Measurements from ENCODE around the gene SIAH3. TPM values are rescaled to one million over a fixed set of nuclear protein-coding genes. Genes with fewer than 3 reads are reported as not detected.

The SIAH3 gene
- total and polyA plus RNA-seq, 5 donors from 2014 or later, result 0.03 TPM; not detected in 4

DNA sequence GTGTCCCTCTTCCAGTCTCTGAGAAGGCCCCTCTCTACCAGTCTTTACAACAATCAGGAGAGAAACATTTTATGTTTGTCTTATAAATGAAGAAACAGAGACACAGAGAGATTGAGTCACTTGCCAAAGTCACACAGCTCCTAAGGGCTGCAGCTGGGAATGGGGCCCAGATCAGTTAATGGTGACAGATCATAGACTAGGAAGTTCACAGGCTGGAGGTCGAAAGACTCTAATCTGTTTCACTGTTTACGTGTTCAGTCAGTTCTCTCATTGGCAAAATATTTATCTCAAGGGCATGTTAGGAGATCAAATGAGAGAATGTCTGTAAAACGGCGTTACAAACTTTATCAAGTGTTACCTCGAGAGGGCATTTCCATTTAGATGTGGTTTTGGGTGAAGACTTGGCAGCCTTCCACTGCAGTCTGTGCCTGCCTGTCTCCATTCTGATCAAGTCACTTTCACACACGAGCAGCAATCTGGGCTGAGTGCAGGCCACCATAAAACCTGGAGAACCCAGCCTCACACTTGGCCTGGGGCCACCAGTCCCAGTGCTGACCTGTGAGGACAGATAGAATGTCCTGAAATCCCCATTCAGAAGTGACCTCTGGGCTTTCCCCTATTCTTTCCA, 65.1 kb downstream of the SIAH3 start:
- Mint-ChIP-seq H3K27me3 (peaks cover 7% of the 10 kb centered on the region), H3K4me1 (peaks cover 0 to 5% (median 1%) of the 10 kb centered on the region in 4 donors), H3K4me3 (no peak overlapping the region), H3K36me3 (no peaks in the 10 kb centered on the region), H3K9me3 (no peaks in the 10 kb centered on the region), H3K27ac (no peak overlapping the region)
- no peaks in the 10 kb centered on the region for H3K36me3 ChIP-seq (ENCODE audit: control insufficient read depth, insufficient read depth, low read length)
- no peaks in the 10 kb centered on the region for H3K9me3 ChIP-seq (ENCODE audit: control insufficient read depth in 2 of 2, low read length in 2 of 2)
- no peak overlapping the region for H3K4me3 ChIP-seq (ENCODE audit: low read depth, low read length)
- H3K27me3 ChIP-seq (ENCODE audit: control insufficient read depth, insufficient read depth, low read length), result peaks cover 8% of the 10 kb centered on the region
- no peak for ATAC-seq (ENCODE audit: low read depth in 2 of 2)
- H3K27ac ChIP-seq (ENCODE audit: insufficient read depth, low read length, poor library complexity, severe bottlenecking), result no peak overlapping the region
- H3K4me1 ChIP-seq (ENCODE audit: control insufficient read depth, insufficient read depth, low read length, poor library complexity, severe bottlenecking), result no peaks in the 10 kb centered on the region
- no peak for DNase-seq

DNA sequence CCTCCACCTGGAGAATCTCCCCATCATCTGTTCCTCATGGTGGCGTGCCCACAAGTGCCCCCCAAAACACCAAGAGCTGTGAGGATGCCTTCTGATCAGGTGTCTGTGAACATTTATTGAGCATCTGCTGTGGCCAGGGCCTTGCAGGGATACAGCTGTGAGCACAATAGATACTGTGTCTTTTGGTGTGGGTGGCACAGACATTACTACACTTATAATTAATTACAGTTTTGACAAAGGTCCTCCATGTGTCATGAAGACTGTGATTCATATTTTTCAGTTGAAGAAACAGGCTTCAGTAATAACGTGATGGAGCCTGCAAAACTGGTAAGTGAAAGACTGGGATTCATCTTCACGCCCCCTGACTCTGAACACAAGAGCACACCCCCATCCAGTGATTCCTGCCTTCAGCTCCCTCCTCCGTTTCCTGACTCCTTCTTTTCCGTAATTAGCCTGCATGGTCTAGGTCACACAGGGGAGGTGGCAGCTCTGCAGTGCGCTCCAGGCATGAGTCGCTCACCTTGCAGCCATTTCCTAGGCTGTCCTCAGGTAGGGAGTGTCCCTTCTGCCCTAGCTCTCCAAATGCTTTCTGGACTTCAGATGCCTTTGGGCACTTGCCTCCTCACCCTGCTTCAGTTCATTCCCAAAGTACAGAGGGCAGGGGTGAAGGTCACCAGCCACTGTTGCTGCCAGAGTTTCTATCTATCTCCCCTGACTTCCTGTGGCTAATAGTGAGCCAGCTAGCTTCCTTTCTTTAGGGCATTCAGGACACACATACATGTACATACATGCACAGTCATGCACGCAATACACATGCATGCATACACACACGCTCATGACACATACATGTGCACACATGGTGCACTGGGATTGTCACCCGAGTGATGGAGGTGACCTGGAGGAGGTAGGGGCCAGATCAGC, 66.5 kb downstream of the SIAH3 start:
- Mint-ChIP-seq H3K27ac (no peak overlapping the region), H3K9me3 (no peaks in the 10 kb centered on the region), H3K4me1 (peaks cover 0 to 5% (median 1%) of the 10 kb centered on the region in 4 donors), H3K36me3 (no peaks in the 10 kb centered on the region), H3K4me3 (no peak overlapping the region), H3K27me3 (peaks cover 4% of the 10 kb centered on the region)
- no peaks in the 10 kb centered on the region for H3K36me3 ChIP-seq (ENCODE audit: control insufficient read depth, insufficient read depth, low read length)
- DNase-seq, result no peak
- no peak overlapping the region for H3K27ac ChIP-seq (ENCODE audit: insufficient read depth, low read length, poor library complexity, severe bottlenecking)
- peaks cover 4% of the 10 kb centered on the region for H3K27me3 ChIP-seq (ENCODE audit: control insufficient read depth, insufficient read depth, low read length)
- H3K4me1 ChIP-seq (ENCODE audit: control insufficient read depth, insufficient read depth, low read length, poor library complexity, severe bottlenecking), result no peaks in the 10 kb centered on the region
- no peaks in the 10 kb centered on the region for H3K9me3 ChIP-seq (ENCODE audit: control insufficient read depth in 2 of 2, low read length in 2 of 2)
- no peak overlapping the region for H3K4me3 ChIP-seq (ENCODE audit: low read depth, low read length)
- no peak for ATAC-seq (ENCODE audit: low read depth in 2 of 2)

DNA sequence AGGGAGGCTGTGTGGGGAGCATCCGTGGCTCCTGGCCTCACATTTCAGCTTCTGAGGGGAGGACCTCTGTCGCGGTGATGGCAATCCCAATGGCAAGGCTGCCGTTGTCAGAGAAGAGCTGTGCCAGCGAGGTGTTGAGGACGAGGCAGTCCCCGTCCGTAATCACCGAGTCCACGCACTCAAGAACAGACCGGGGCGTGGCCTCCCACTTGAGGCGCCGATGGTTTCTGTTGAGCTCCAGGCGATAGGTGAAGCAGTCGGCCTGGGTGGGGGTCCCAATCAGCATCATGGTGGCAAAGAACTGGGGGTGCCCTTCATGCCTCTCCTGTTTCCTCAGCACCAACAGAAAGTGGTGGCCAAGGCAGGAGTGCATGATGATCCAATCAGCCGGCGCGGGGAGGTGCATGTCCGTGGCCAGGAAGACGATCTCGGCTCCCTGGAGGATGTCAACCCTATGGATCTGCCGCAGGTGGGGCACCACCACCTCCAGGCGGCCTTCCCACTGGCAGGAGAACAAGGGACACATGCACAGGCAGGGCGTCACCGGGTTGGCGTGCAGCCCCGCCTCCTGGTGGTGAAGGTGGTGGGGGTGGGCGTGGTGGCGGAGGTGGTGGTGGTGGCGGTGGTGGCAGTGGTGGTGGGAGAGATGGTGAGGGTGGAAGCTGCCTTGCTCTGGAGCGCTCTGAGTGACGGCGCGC, 68.1 kb downstream of the SIAH3 start:
- no peaks in the 10 kb centered on the region for H3K4me1 ChIP-seq (ENCODE audit: control insufficient read depth, insufficient read depth, low read length, poor library complexity, severe bottlenecking)
- H3K27ac ChIP-seq (ENCODE audit: insufficient read depth, low read length, poor library complexity, severe bottlenecking), result no peak overlapping the region
- Mint-ChIP-seq H3K27ac (no peak overlapping the region), H3K36me3 (no peaks in the 10 kb centered on the region), H3K27me3 (no peaks in the 10 kb centered on the region), H3K4me3 (no peak overlapping the region), H3K4me1 (peaks cover 0 to 5% (median 1%) of the 10 kb centered on the region in 4 donors), H3K9me3 (no peaks in the 10 kb centered on the region)
- H3K27me3 ChIP-seq (ENCODE audit: control insufficient read depth, insufficient read depth, low read length), result peaks cover 4% of the 10 kb centered on the region
- no peak for ATAC-seq (ENCODE audit: low read depth in 2 of 2)
- H3K4me3 ChIP-seq (ENCODE audit: low read depth, low read length), result no peak overlapping the region
- no peaks in the 10 kb centered on the region for H3K36me3 ChIP-seq (ENCODE audit: control insufficient read depth, insufficient read depth, low read length)
- DNase-seq, result no peak
- no peaks in the 10 kb centered on the region for H3K9me3 ChIP-seq (ENCODE audit: control insufficient read depth in 2 of 2, low read length in 2 of 2)

DNA sequence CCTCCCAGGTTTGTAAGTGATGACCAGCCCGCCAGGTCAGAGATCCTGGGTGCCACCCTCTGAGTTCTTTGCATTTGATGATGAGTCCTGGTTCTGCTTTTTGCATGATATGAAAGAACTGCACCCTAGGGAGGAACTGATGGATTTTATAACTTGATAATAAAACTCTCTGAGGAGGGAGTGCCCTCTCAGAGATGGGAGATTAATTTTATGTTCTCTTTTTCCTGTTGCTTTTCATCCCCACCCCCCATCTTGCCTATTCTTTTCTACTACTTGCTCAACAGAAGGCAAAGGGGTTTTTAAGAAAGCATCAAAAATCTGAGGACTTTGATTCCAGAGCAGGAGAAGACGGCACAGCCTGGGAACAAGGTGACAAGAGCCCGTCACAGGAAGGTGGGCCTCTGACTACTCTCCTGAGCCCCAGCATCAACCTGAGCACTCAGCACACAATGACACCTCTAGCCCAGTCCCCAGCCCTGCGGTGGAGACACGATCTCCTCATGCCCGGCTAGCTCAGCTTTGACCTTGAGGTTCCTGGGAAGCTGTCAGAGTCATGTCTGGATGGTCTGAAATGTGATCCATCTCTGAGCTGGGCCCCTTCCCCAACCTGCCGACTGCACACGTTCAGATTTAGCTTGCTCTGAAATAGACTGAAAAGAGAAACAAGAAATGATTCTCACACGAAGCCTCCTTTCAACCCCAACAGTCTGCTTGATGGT, 69.1 kb downstream of the SIAH3 start:
- ATAC-seq (ENCODE audit: low read depth in 2 of 2), result no peak
- Mint-ChIP-seq H3K36me3 (no peaks in the 10 kb centered on the region), H3K4me3 (no peak overlapping the region), H3K9me3 (no peaks in the 10 kb centered on the region), H3K27me3 (peaks cover 1% of the 10 kb centered on the region), H3K27ac (peak overlapping the region in 1 of 3 donors; percentile 5), H3K4me1 (peaks cover 0 to 5% (median 1%) of the 10 kb centered on the region in 4 donors)
- no peak overlapping the region for H3K4me3 ChIP-seq (ENCODE audit: low read depth, low read length)
- DNase-seq, result no peak
- H3K4me1 ChIP-seq (ENCODE audit: control insufficient read depth, insufficient read depth, low read length, poor library complexity, severe bottlenecking), result no peaks in the 10 kb centered on the region
- no peaks in the 10 kb centered on the region for H3K9me3 ChIP-seq (ENCODE audit: control insufficient read depth in 2 of 2, low read length in 2 of 2)
- H3K27ac ChIP-seq (ENCODE audit: insufficient read depth, low read length, poor library complexity, severe bottlenecking), result no peak overlapping the region
- H3K27me3 ChIP-seq (ENCODE audit: control insufficient read depth, insufficient read depth, low read length), result peaks cover 6% of the 10 kb centered on the region
- H3K36me3 ChIP-seq (ENCODE audit: control insufficient read depth, insufficient read depth, low read length), result no peaks in the 10 kb centered on the region

DNA sequence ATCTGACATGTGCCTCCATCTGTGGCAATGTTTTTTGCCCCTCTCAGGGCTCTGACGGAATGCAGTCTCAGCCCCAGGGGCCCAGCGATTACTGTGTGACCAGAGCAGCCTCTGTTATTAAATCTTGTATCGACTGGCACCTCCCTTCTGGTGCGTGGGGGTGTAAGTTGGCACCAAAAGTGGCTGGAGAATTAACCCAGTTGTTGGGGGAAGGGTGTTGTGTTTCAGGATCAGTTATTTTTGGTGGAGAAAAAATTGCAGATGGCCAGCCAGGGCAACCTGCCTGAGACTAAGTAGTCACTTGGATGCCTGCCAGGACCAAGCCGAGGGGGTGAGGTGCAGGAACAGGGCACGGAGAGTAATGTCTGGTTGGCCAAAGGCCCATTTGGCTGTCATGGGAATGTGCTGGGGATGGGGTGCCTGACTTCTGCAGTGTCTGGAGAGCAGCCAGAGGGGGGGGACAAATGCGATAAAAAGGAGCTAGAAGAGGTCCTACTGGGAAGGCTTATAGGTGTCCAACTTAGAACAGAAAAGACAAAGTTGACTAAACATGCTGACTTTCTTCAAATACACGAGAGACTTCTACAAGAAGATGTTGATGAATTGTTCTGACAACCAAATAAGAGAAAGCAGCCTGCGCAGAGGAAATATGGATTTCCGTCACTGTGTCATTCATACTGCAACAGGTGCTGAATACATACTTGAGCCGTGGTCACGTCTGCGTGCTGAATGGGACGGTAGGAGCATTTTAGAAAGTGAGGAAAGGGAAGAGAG, 69.8 kb downstream of the SIAH3 start:
- H3K4me3 Mint-ChIP-seq, result no peak overlapping the region
- Histone ChIP-seq H3K36me3 (ENCODE audit: control insufficient read depth, insufficient read depth, low read length) (no peaks in the 10 kb centered on the region), H3K27ac (ENCODE audit: insufficient read depth, low read length, poor library complexity, severe bottlenecking) (no peak overlapping the region), H3K4me1 (ENCODE audit: control insufficient read depth, insufficient read depth, low read length, poor library complexity, severe bottlenecking) (no peaks in the 10 kb centered on the region), H3K4me3 (ENCODE audit: low read depth, low read length) (no peak overlapping the region), H3K27me3 (ENCODE audit: control insufficient read depth, insufficient read depth, low read length) (peaks cover 3% of the 10 kb centered on the region), H3K9me3 (ENCODE audit: control insufficient read depth in 2 of 2, low read length in 2 of 2) (no peaks in the 10 kb centered on the region)
- H3K27ac Mint-ChIP-seq, result peak overlapping the region in 1 of 3 donors; percentile 5
- H3K36me3 Mint-ChIP-seq, result no peaks in the 10 kb centered on the region
- peaks cover 0 to 5% (median 1%) of the 10 kb centered on the region in 4 donors for H3K4me1 Mint-ChIP-seq
- no peak for ATAC-seq (ENCODE audit: low read depth in 2 of 2)
- H3K27me3 Mint-ChIP-seq, result peaks cover 6% of the 10 kb centered on the region
- H3K9me3 Mint-ChIP-seq, result no peaks in the 10 kb centered on the region
- DNase-seq, result no peak

DNA sequence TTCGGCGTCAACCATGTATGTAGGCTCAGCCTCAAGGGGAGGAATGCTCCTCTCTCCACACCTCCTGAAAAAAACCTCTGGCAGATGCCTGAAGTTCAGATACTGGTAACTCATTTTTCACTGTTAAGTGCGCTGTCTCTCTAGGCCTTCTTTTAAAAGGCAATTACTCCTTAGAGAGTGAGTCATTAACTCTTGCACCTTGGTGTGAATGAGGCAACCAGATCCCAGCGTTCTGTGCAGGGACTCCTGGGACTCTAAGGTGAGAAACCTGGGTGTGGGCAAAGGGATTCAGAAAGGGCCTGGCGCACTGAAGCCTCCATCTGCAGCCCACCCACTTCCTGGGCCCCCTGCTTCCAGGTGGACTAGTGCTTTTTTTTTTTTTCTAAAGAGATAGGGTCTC, 71.7 kb downstream of the SIAH3 start:
- H3K4me1 Mint-ChIP-seq, result peaks cover 0 to 5% (median 1%) of the 10 kb centered on the region in 4 donors
- H3K27me3 Mint-ChIP-seq, result peaks cover 17% of the 10 kb centered on the region
- H3K27ac Mint-ChIP-seq, result no peak overlapping the region
- Histone ChIP-seq H3K9me3 (ENCODE audit: control insufficient read depth in 2 of 2, low read length in 2 of 2) (no peaks in the 10 kb centered on the region), H3K4me1 (ENCODE audit: control insufficient read depth, insufficient read depth, low read length, poor library complexity, severe bottlenecking) (no peaks in the 10 kb centered on the region), H3K27ac (ENCODE audit: insufficient read depth, low read length, poor library complexity, severe bottlenecking) (no peak overlapping the region), H3K27me3 (ENCODE audit: control insufficient read depth, insufficient read depth, low read length) (peaks cover 2% of the 10 kb centered on the region), H3K4me3 (ENCODE audit: low read depth, low read length) (no peak overlapping the region), H3K36me3 (ENCODE audit: control insufficient read depth, insufficient read depth, low read length) (no peaks in the 10 kb centered on the region)
- H3K36me3 Mint-ChIP-seq, result no peaks in the 10 kb centered on the region
- DNase-seq (no peak), ATAC-seq (ENCODE audit: low read depth in 2 of 2) (no peak)
- H3K9me3 Mint-ChIP-seq, result no peaks in the 10 kb centered on the region
- no peak overlapping the region for H3K4me3 Mint-ChIP-seq

DNA sequence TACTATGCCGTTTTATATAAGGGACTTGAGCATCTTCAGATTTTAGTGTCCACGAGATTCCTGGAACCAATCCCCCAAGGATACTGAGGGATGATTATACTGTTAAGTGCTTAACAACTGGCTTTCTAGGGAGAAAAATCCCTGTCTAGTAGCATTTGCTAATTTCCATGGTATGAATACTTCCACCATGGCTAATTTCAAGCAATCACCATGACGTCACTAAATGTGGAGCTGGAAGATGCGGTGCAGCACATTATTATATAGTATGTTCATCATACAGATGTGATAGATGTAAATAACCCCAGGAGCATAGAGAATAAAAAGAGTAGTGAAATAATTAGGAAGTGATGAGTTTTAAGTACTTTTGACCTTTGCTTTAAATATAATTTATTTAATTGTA, 72.7 kb downstream of the SIAH3 start:
- no peaks in the 10 kb centered on the region for H3K9me3 Mint-ChIP-seq
- peak overlapping the region in 1 of 4 donors; percentile 28 for H3K4me3 Mint-ChIP-seq
- Histone ChIP-seq H3K36me3 (ENCODE audit: control insufficient read depth, insufficient read depth, low read length) (no peaks in the 10 kb centered on the region), H3K4me1 (ENCODE audit: control insufficient read depth, insufficient read depth, low read length, poor library complexity, severe bottlenecking) (no peaks in the 10 kb centered on the region), H3K27me3 (ENCODE audit: control insufficient read depth, insufficient read depth, low read length) (peaks cover 3% of the 10 kb centered on the region), H3K4me3 (ENCODE audit: low read depth, low read length) (no peak overlapping the region), H3K27ac (ENCODE audit: insufficient read depth, low read length, poor library complexity, severe bottlenecking) (no peak overlapping the region), H3K9me3 (ENCODE audit: control insufficient read depth in 2 of 2, low read length in 2 of 2) (no peaks in the 10 kb centered on the region)
- H3K36me3 Mint-ChIP-seq, result no peaks in the 10 kb centered on the region
- peaks cover 17% of the 10 kb centered on the region for H3K27me3 Mint-ChIP-seq
- peaks cover 0 to 5% (median 1%) of the 10 kb centered on the region in 4 donors for H3K4me1 Mint-ChIP-seq
- DNase-seq (no peak), ATAC-seq (ENCODE audit: low read depth in 2 of 2) (no peak)
- H3K27ac Mint-ChIP-seq, result no peak overlapping the region

All from CD4-positive, CD25-positive, alpha-beta regulatory T cell (primary cell).